Activated CD4-positive, alpha-beta memory T cell treated with anti-CD3 and anti-CD28 coated beads, Interleukin-2, amount 10 ng/mL, durations not matched to agents 7 days and 5 days (primary cell): ENCODE data around the gene SNX15. TPM values are rescaled to one million over a fixed set of nuclear protein-coding genes. Genes with fewer than 3 reads are reported as not detected.
"Not testable (repeated sequence)": the region's sequence is repeated elsewhere in the genome, so short reads cannot be mapped to it uniquely, and the experiment has no call there.

Source experiments
- CTCF ChIA-PET: fragments of 350-600 bp; sonication (Branson Sonifier 250); formaldehyde crosslinking; loops from one replicate; lab custom pipeline; 2021; ENCODE audit warnings: antibody characterized with exemption, inconsistent platforms; lab: Charles Lee
- POLR2A ChIA-PET: fragments of 350-600 bp; sonication (Branson Sonifier 250); formaldehyde crosslinking; loops from one replicate; lab custom pipeline; 2021; ENCODE audit warnings: antibody characterized with exemption; lab: Charles Lee
- DNase-seq: peaks from one replicate; pipeline ENCODE4 v3.0.0-alpha.2; 2020
- H3K27ac Mint-ChIP-seq: one replicate; pipeline ENCODE4 v1.8.0; 2021; ENCODE audit warnings: mild to moderate bottlenecking, mixed read lengths
- H3K27me3 Mint-ChIP-seq: one replicate; pipeline ENCODE4 v1.8.0; 2021; ENCODE audit warnings: mixed read lengths
- H3K36me3 Mint-ChIP-seq: one replicate; pipeline ENCODE4 v1.8.0; 2021; ENCODE audit warnings: low read depth, mixed read lengths
- H3K4me1 Mint-ChIP-seq: one replicate; pipeline ENCODE4 v1.8.0; 2021; ENCODE audit warnings: mixed read lengths
- H3K4me3 Mint-ChIP-seq: one replicate; pipeline ENCODE4 v1.8.0; 2021; ENCODE audit warnings: mild to moderate bottlenecking, mixed read lengths
- H3K9me3 Mint-ChIP-seq: one replicate; pipeline ENCODE4 v1.8.0; 2021; ENCODE audit warnings: mixed read lengths
- total RNA-seq, 2 experiments: library from RNA; stranded (reverse); gene quantifications; one replicate each; pipeline ENCODE4 v1.2.3, GENCODE V29; 2021

The SNX15 gene
- total RNA-seq, 2 experiments from 2014 or later: 24.3 to 24.6 TPM

DNA sequence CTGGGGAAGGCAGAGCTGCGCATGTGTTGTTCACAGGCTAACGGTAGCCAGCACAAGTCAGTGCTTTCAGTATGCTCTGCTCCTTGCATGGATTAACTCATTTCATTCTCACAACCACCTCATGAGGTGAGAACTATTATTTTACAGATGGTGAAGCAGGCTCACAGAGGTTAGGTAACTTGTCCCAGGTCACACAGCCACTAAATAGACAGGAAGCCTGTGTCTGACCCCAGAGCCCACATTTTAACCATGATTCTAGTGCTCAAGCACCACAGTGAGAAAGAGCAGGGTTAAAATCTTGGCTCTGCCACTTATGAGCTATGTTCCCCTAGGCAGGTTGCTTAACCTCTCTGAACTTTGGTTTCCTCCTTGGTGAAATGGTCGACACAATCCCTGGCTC lies 6.2 kb upstream of the SNX15 start:
- Mint-ChIP-seq H3K9me3 (no peaks in the 10 kb centered on the region), H3K27ac (no peak overlapping the region), H3K27me3 (no peaks in the 10 kb centered on the region), H3K4me3 (no peak overlapping the region), H3K36me3 (peaks cover 24% of the 10 kb centered on the region), H3K4me1 (peaks cover 13% of the 10 kb centered on the region)
- CTCF ChIA-PET: interaction anchor here (1.5 kb wide), 1 partner anchor 19 kb away, joined by 3 read pairs; no protein-coding TSS in a partner anchor
- POLR2A ChIA-PET: no interaction called here
- no peak for DNase-seq

DNA sequence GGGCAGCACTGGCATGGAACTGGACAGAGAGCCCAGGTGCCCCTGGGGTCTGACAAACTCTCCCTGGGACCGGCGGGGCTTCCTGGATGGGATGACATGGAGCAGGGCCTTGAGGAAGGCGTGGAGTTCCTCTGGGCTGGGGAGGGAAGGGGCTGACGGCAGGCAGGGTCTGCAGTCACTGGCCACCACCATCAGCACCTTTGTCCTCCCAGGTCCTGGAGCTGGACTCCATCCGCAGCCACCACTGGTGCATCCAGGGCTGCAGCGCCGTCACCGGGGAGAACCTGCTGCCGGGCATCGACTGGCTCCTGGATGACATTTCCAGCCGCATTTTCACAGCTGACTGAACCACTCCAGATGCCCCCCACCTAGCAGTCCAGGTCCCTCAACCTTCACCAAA lies 5.7 kb upstream of the SNX15 start:
- no peak for DNase-seq
- H3K4me1 Mint-ChIP-seq: peaks cover 11% of the 10 kb centered on the region
- POLR2A ChIA-PET: no interaction called here
- H3K27me3 Mint-ChIP-seq: no peaks in the 10 kb centered on the region
- CTCF ChIA-PET: interaction anchor here (1.5 kb wide), 1 partner anchor 20 kb away, joined by 3 read pairs; no protein-coding TSS in a partner anchor
- no peak overlapping the region for H3K27ac Mint-ChIP-seq
- H3K4me3 Mint-ChIP-seq: no peak overlapping the region
- peaks cover 20% of the 10 kb centered on the region for H3K36me3 Mint-ChIP-seq
- no peaks in the 10 kb centered on the region for H3K9me3 Mint-ChIP-seq

DNA sequence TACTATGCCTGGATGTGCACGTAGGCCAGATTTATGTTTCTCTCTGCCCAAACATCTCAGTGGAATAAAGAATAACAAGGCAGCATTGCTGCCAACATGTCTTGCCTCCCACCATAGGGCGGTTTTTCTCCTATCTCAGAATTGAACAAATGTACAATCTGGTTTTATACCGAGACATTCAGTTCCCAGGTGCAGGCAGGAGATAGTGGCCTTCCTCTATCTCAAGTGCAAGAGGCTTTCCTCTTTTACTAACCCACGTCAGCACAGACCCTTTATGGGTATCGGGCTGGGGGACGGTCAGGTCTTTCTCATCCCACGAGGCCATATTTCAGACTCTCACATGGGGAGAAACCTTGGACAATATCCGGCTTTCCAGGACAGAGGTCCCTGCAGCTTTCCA lies 3.7 kb upstream of the SNX15 start:
- Mint-ChIP-seq H3K36me3 (peaks cover 10% of the 10 kb centered on the region), H3K4me1 (peaks cover 22% of the 10 kb centered on the region)
- not testable (repeated sequence) for H3K4me3 Mint-ChIP-seq, H3K27me3 Mint-ChIP-seq, H3K9me3 Mint-ChIP-seq, H3K27ac Mint-ChIP-seq, DNase-seq
- POLR2A ChIA-PET: interaction anchor here (1.0 kb wide), 1 partner anchor 10 kb away, joined by 3 read pairs; no protein-coding TSS in a partner anchor
- CTCF ChIA-PET: interaction anchor here (1.7 kb wide), 1 partner anchor 9 kb away, joined by 7 read pairs; no protein-coding TSS in a partner anchor

DNA sequence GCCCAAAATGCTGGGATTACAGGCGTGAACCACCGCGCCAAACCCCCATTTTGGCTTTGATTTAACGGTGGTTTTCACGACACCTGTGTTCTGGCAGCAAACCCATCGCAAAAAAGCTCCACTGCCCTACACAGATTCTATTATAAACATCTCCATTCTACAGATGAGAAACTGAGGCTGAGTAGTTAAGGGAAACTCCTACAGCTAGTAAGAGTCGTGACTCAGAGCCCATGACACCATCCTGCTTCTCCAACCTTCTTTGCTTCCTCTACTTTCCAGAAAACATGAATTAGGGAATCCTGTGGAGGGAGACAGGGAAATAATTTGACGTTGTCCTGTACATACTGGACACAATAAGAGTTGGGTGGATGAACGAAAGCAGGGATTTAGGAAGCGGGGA lies 429 bp upstream of the SNX15 start:
- ChIA-PET POLR2A (interaction anchor here (0.9 to 6.5 kb wide), 9 partner anchors 9 to 95 kb away, joined by 3 to 56 read pairs (median 6); partner anchors contain the start of genes ARL2, CDCA5, FAU and MRPL49), CTCF (interaction anchor here (0.6 to 2.9 kb wide), 8 partner anchors 13 to 819 kb away, joined by 3 to 23 read pairs (median 4); partner anchors contain the start of genes ARL2, CDCA5, SAC3D1 and ZNHIT2)
- Mint-ChIP-seq H3K4me1 (peaks cover 27% of the 10 kb centered on the region), H3K4me3 (peak overlapping the region; percentile 78), H3K36me3 (peaks cover 7% of the 10 kb centered on the region), H3K27ac (peak overlapping the region; percentile 82), H3K27me3 (no peaks in the 10 kb centered on the region), H3K9me3 (no peaks in the 10 kb centered on the region)
- no peak for DNase-seq

DNA sequence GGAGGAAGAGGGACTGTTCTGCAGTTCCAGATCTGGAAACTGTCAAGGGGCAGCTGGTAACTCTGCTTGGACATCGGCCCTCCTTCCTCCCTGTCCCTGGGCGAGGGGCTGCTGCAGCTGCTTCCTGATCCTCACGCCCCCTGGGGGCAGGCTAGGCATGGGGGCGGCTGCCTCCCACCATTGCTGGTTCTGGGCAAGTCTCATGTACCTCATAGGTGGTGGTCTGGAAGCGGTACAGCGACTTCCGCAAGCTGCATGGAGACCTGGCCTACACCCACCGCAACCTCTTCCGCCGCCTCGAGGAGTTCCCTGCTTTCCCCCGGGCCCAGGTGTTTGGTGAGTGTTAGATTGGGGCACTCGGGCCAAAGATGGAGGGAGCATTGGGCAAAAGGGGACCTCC lies 5.0 kb downstream of the SNX15 start:
- Mint-ChIP-seq H3K27ac (no peak overlapping the region), H3K27me3 (no peaks in the 10 kb centered on the region), H3K4me1 (peaks cover 18% of the 10 kb centered on the region), H3K36me3 (peaks cover 3% of the 10 kb centered on the region), H3K4me3 (no peak overlapping the region), H3K9me3 (no peaks in the 10 kb centered on the region)
- CTCF ChIA-PET: no interaction called here
- DNase-seq: no peak
- POLR2A ChIA-PET: no interaction called here

DNA sequence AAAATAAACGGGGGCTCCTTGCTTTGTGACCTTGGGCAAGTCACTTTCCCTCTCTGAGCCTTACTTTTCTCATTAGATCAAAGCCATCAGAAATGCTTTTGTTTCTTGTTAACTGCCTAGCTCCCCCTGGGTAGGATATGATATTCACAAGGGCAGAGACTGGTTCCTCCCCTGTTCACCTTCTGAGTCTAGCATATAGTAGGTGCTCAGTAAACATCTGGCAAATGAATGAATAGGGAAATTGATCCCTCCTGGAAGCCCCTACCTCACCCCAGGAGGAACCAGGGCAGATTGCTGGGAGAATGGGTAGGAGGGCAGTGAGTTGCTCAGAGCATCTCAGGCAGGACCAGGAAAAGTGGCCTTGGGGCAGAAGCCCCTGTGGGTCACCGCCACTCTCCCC lies 7.2 kb downstream of the SNX15 start:
- Mint-ChIP-seq H3K27ac (no peak overlapping the region), H3K4me3 (no peak overlapping the region), H3K27me3 (no peaks in the 10 kb centered on the region), H3K9me3 (no peaks in the 10 kb centered on the region), H3K4me1 (peaks cover 4% of the 10 kb centered on the region), H3K36me3 (peaks cover 11% of the 10 kb centered on the region)
- ChIA-PET POLR2A (no interaction called here), CTCF (interaction anchor here (1.1 kb wide), 1 partner anchor 20 kb away, joined by 3 read pairs; the partner anchor contains the start of gene ARL2)
- no peak for DNase-seq

DNA sequence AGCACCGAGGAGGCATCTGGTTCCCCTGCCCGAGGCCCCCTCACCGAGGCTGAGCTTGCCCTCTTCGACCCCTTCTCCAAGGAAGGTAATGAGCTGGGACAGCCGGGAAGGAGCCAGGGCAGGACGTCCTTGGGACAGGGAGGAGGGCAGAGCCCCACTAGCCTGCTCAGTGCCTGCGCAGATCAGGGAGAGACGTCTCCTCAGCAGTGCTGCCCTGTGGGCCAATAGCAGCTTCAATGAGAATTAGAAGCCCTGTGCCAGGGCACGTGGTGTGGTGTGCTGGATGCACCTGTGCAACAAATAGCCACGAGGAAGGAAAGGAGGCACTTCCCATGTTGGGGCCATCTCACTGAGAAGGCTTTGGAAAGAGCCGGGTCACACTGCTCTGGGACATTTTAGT lies 8.3 kb downstream of the SNX15 start:
- H3K9me3 Mint-ChIP-seq: no peaks in the 10 kb centered on the region
- ChIA-PET POLR2A (interaction anchor here (1.0 to 2.0 kb wide), 2 partner anchors 9 to 23 kb away, joined by 3 to 4 read pairs; partner anchors contain the start of genes NAALADL1 and SNX15), CTCF (no interaction called here)
- DNase-seq: no peak
- no peak overlapping the region for H3K27ac Mint-ChIP-seq
- H3K4me1 Mint-ChIP-seq: peaks cover 8% of the 10 kb centered on the region
- peaks cover 14% of the 10 kb centered on the region for H3K36me3 Mint-ChIP-seq
- H3K27me3 Mint-ChIP-seq: no peaks in the 10 kb centered on the region
- no peak overlapping the region for H3K4me3 Mint-ChIP-seq

DNA sequence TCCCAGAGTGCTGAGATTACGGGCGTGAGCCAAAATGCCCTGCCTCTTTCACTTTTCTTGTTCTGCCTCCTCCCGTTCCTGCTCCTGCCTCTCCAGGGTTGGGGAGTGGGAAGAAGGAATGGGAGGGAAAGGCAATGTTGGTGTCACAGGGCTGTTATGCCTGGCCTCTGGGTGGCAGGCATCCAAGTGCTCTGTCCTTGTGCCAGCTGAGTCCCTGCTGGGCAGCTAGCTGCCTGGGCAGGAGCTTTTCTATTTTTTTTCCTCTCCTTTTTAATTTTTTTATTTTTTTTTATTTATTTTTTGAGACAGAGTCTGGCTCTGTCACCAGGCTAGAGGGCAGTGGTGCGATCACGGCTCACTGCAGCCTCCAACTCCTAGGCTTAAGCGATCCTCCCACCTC lies 9.7 kb downstream of the SNX15 start:
- DNase-seq: no peak
- Mint-ChIP-seq H3K4me1 (peaks cover 15% of the 10 kb centered on the region), H3K36me3 (peaks cover 14% of the 10 kb centered on the region), H3K27me3 (no peaks in the 10 kb centered on the region), H3K4me3 (no peak overlapping the region), H3K27ac (no peak overlapping the region), H3K9me3 (no peaks in the 10 kb centered on the region)
- ChIA-PET CTCF (no interaction called here), POLR2A (interaction anchor here (1.2 to 2.0 kb wide), 3 partner anchors 8 to 46 kb away, joined by 3 to 4 read pairs (median 3); partner anchors contain the start of gene SNX15)

DNA sequence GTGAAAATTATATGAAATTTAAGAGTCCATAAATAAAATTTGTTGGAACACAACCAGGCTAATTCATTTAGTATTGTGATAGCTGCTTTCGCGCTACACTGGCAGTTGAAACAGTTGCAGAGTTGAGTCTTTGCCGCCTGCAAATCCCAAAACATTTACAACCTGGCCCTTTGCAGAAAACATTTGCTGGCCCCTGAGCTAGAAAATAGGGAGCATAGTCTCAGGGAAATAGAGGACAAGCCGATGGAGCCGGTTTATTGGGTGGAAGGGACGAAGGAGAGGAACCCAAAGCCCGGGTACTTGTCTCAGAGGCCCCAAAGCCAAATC lies 13.2 kb downstream of the SNX15 start:
- Mint-ChIP-seq H3K27me3 (no peaks in the 10 kb centered on the region), H3K9me3 (no peaks in the 10 kb centered on the region), H3K4me3 (peak overlapping the region; percentile 90), H3K36me3 (peaks cover 36% of the 10 kb centered on the region), H3K27ac (peak overlapping the region; percentile 97), H3K4me1 (peaks cover 39% of the 10 kb centered on the region)
- ChIA-PET CTCF (interaction anchor here (0.7 to 3.6 kb wide), 8 partner anchors 10 to 192 kb away, joined by 3 to 25 read pairs (median 4); partner anchors contain the start of genes ARL2, SNX15 and TM7SF2), POLR2A (interaction anchor here (0.6 to 4.8 kb wide), 35 partner anchors 9 to 723 kb away, joined by 3 to 51 read pairs (median 4); partner anchors contain the start of genes ARL2, CDCA5, FAU and MAJIN)
- no peak for DNase-seq

DNA sequence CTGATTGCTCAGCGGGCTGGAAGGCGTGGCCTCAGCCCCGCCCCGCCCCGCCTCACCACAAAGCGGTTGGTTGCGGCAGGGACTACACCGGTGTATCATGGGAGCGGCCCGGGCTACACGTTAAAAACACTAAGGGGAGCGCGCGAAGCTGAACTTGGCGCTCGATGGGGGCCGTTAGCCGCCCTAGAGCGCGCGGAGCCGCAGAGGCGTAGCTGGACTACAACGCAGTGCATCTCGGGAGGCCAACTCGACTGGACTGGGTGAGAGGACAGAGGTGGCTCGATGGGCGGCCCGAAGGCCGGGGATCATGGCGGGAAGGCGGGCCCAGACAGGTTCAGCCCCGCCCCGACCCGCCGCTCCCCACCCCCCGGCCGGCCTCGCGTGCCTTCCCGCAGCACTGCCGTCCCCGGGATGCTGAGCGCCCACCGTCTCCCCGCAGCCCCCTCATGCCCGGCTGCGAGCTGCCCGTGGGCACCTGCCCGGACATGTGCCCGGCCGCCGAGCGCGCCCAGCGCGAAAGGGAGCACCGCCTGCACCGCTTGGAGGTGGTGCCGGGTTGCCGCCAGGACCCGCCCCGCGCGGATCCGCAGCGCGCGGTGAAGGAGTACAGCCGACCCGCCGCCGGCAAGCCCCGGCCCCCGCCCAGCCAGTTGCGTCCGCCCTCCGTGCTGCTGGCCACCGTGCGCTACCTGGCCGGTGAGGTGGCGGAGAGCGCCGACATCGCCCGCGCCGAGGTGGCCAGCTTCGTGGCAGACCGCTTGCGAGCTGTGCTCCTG lies 13.8 kb downstream of the SNX15 start, which contains the start of gene SAC3D1:
SAC3D1 (plus strand) TSS at position 364 of the 776 bp plus-strand sequence; CDS start at position 447, 83 bp downstream.
- Mint-ChIP-seq H3K9me3 (no peaks in the 10 kb centered on the region), H3K27ac (peak within 1 kb of the TSS; percentile 97), H3K27me3 (no peaks in the 10 kb centered on the region), H3K36me3 (peaks cover 36% of the 10 kb centered on the region), H3K4me1 (peaks cover 41% of the 10 kb centered on the region), H3K4me3 (peak within 1 kb of the TSS; percentile 91)
- DNase-seq: peak; percentile 95
- ChIA-PET POLR2A (interaction anchor here (0.7 to 4.8 kb wide), 38 partner anchors 9 to 724 kb away, joined by 3 to 51 read pairs (median 4); partner anchors contain the start of genes ARL2, CDCA5, FAU and MAJIN), CTCF (interaction anchor here (0.7 to 3.6 kb wide), 8 partner anchors 12 to 193 kb away, joined by 3 to 25 read pairs (median 4); partner anchors contain the start of genes ARL2, CDCA5, SNX15 and ZFPL1)

DNA sequence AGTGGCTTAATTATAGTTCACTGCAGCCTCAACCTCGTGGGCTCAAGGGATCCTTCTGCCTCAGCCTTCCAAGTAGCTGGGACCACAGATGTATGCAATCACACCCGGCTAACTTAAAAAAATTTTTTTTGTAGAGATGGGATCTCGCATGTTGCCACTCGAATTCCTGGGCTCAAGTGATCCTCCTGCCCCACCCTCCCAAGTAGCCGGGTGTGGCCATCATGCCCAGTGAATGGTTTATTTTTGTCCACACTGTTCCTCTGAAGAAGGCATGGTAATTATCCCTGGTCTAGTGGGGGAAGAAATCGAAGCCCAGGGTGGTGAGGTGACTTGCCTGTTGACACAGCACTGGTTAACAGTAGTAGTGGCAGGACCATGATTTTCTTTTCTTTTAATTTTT lies 15.7 kb downstream of the SNX15 start:
- no peak overlapping the region for H3K27ac Mint-ChIP-seq
- no peaks in the 10 kb centered on the region for H3K27me3 Mint-ChIP-seq
- POLR2A ChIA-PET: interaction anchor here (1.0 to 4.8 kb wide), 3 partner anchors 16 to 219 kb away, joined by 4 to 51 read pairs (median 43); partner anchors contain the start of genes CDCA5, POLA2, SNX15 and ZFPL1
- peak overlapping the region; percentile 91 for H3K4me3 Mint-ChIP-seq
- no peak for DNase-seq
- peaks cover 57% of the 10 kb centered on the region for H3K4me1 Mint-ChIP-seq
- no peaks in the 10 kb centered on the region for H3K9me3 Mint-ChIP-seq
- CTCF ChIA-PET: interaction anchor here (0.9 kb wide), 1 partner anchor 67 kb away, joined by 3 read pairs; no protein-coding TSS in a partner anchor
- peaks cover 37% of the 10 kb centered on the region for H3K36me3 Mint-ChIP-seq

DNA sequence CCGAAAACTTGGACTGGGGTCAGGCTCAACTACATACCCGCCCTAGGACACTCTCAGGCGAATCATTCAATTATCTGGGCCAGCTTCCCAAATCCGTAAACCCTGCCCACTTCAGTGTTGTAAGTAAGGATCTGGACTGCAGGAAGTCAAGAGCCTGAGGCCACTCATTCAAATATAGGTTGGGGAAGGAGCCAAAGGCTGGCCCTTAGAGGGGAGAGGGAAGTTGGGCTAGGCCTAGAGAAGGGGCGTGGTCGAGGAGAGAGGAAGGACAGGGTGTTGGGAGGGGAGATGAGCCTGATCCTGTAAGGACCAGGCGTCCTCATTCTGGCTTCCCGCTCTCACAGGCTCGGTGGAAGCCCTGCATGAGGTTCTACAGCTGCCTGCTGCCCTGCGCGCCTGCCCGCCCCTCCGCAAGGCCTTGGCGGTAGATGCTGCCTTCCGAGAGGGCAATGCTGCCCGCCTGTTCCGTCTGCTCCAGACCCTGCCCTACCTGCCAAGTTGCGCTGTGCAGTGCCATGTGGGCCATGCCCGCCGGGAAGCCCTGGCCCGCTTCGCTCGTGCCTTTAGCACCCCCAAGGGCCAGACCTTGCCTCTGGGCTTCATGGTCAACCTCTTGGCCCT lies 16.8 kb downstream of the SNX15 start:
- POLR2A ChIA-PET: interaction anchor here (4.8 kb wide), 1 partner anchor 17 kb away, joined by 51 read pairs; the partner anchor contains the start of gene SNX15
- Mint-ChIP-seq H3K9me3 (no peaks in the 10 kb centered on the region), H3K4me3 (no peak overlapping the region), H3K27me3 (no peaks in the 10 kb centered on the region), H3K36me3 (peaks cover 31% of the 10 kb centered on the region), H3K4me1 (peaks cover 57% of the 10 kb centered on the region), H3K27ac (no peak overlapping the region)
- CTCF ChIA-PET: no interaction called here
- DNase-seq: no peak
